Measurements from ENCODE around the gene UBE2E1. TPM values are rescaled to one million over a fixed set of nuclear protein-coding genes. Genes with fewer than 3 reads are reported as not detected.

Gene UBE2E1
- total RNA-seq, 1 experiment from 2014 or later, result 102 TPM

GRCh38 chr3:23940775-23941174 lies 135.0 kb downstream of the UBE2E1 start:
- BruUV-seq (replicated peaks), result no TSS peak
- intact Hi-C loops (cut with micrococcal nuclease; ENCODE audit: unreplicated experiment), result loop anchor here (10.0 kb wide), 1 partner anchor 926 kb away; no protein-coding TSS in a partner anchor
- no peak overlapping the region for H2AFZ ChIP-seq
- TF ChIP-seq EZH2 (IDR thresholded peaks at IDR 0.05; ENCODE audit: low read depth) (no peak), CTCF (conservative IDR thresholded peaks at IDR 0.05) (no peak)
- no peaks in the 10 kb centered on the region for H3K9me2 ChIP-seq (ENCODE audit: insufficient read depth)
- no peak overlapping the region for H3K27ac ChIP-seq
- no peaks in the 10 kb centered on the region for H4K20me1 ChIP-seq (ENCODE audit: insufficient read depth)
- H3K4me1 ChIP-seq (replicated peaks; ENCODE audit: insufficient read depth), result peaks cover 3% of the 10 kb centered on the region; the same call in 1 of the 2 replicates
- no peak for DNase-seq
- no peak overlapping the region for H3K4me3 ChIP-seq
- no peaks in the 10 kb centered on the region for H3K9me3 ChIP-seq (ENCODE audit: insufficient read depth, low read depth)
- no peaks in the 10 kb centered on the region for H3K27me3 ChIP-seq (ENCODE audit: insufficient read depth, low read depth)
- POLR2A ChIA-PET (ENCODE audit: unreplicated experiment), result no interaction called here
- no peaks in the 10 kb centered on the region for H3K36me3 ChIP-seq (ENCODE audit: low read depth)
- CTCF ChIA-PET, result no interaction called here
- H3K4me2 ChIP-seq, result no peak overlapping the region
- H3K79me2 ChIP-seq (ENCODE audit: low read depth), result no peaks in the 10 kb centered on the region
- H3F3A ChIP-seq (ENCODE audit: insufficient read depth, low read depth), result no peaks in the 10 kb centered on the region; the same call in 1 of the 2 replicates

Other genes starting within 250 kb of the UBE2E1 start
- gene NKIRAS1, start 111.0 kb downstream of the UBE2E1 start, total RNA-seq (2021), result 8.6 and 12.6 TPM in 2 replicates
- gene RPL15, start 111.2 kb downstream of the UBE2E1 start, total RNA-seq (2021), result 1,784 and 1,876 TPM in 2 replicates
- 53.9 and 66.0 TPM in 2 replicates for gene NR1D2, start 139.3 kb downstream of the UBE2E1 start, total RNA-seq (2021)

All from PC-9 (cell line).